ENCODE measurements around the gene PSMD10.

DNA sequence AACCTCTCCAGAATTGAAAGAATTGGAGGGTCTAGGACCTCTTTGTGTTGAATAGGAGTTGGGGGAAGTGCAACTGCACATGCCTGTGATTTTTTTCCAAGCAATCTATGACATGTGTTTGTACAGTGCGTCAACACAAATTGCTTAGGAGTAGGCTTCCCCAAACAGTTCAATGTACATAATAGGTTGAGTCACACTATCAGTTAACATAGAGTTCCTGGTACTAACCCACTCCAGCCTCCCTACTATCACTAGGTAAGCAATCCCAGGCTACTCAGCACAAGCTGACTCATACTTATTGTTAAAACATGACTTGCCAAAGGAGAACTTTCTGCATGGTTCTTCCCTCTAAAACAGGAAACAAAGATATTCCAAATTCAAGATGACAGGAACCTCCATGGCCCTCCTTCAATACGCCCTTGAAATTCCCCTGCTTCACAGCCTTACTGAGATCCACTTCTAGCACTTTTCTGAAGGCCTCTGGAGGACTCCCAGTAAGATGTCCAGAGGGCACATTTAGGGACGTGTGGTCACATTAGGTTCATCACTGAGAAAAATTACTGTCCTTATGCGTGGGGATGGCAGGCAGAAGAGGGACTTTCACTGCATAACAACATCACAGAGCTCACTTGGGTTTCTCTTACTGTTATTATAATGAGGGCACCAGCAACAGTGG lies 54.9 kb downstream of the PSMD10 start:
- TF ChIP-seq JUN (IDR thresholded peaks at IDR 0.05; ENCODE audit: low read depth, low read length) (no peak), KDM1A (IDR thresholded peaks at IDR 0.05; ENCODE audit: borderline replicate concordance, low read length) (no peak)
- TF ChIP-seq, protein P1, sequence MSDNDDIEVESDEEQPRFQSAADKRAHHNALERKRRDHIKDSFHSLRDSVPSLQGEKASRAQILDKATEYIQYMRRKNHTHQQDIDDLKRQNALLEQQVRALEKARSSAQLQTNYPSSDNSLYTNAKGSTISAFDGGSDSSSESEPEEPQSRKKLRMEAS (IDR thresholded peaks at IDR 0.05), result no peak
- TF ChIP-seq, protein P2, sequence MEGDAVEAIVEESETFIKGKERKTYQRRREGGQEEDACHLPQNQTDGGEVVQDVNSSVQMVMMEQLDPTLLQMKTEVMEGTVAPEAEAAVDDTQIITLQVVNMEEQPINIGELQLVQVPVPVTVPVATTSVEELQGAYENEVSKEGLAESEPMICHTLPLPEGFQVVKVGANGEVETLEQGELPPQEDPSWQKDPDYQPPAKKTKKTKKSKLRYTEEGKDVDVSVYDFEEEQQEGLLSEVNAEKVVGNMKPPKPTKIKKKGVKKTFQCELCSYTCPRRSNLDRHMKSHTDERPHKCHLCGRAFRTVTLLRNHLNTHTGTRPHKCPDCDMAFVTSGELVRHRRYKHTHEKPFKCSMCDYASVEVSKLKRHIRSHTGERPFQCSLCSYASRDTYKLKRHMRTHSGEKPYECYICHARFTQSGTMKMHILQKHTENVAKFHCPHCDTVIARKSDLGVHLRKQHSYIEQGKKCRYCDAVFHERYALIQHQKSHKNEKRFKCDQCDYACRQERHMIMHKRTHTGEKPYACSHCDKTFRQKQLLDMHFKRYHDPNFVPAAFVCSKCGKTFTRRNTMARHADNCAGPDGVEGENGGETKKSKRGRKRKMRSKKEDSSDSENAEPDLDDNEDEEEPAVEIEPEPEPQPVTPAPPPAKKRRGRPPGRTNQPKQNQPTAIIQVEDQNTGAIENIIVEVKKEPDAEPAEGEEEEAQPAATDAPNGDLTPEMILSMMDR (IDR thresholded peaks at IDR 0.05; ENCODE audit: control extremely low read depth in 1 of 3, insufficient read depth in 1 of 3, low read depth in 1 of 3, low read length in 3 of 3), result no peak
